K562 (cell line): ENCODE data around the gene ACAD10. TPM values are rescaled to one million over a fixed set of nuclear protein-coding genes. Genes with fewer than 3 reads are reported as not detected.

Experiments
- ATF4 ChIP-seq: fragments of 450-650 bp; formaldehyde crosslinking; IDR thresholded peaks from 2 replicates; pipeline ENCODE4 v1.4.0; 2022; ENCODE audit warnings: mild to moderate bottlenecking, moderate library complexity
- HMG20A ChIP-seq: fragments of 450-650 bp; formaldehyde crosslinking; conservative IDR thresholded peaks from 2 replicates; pipeline ENCODE4 v1.4.0; 2020; ENCODE audit warnings: mild to moderate bottlenecking, mixed read lengths
- KLF16 ChIP-seq: IDR thresholded peaks from 2 replicates; pipeline ENCODE4 v1.6.1; 2016; ENCODE audit warnings: antibody characterized with exemption
- MAFK ChIP-seq: IDR thresholded peaks from 2 replicates; pipeline ENCODE4 v1.6.1; 2011; ENCODE audit warnings: low read length, improper control_type of control experiment
- SIRT6 ChIP-seq: IDR thresholded peaks from one replicate; pipeline ENCODE4 v1.6.1; 2012; ENCODE audit warnings: low read depth, mild to moderate bottlenecking, control low read depth, inconsistent platforms, low read length, moderate library complexity
- SUPT5H ChIP-seq: fragments of 450-650 bp; IDR thresholded peaks from 2 replicates; pipeline ENCODE4 v1.6.1; 2016
- ZNF316 ChIP-seq: fragments of 450-650 bp; IDR thresholded peaks from 2 replicates; pipeline ENCODE4 v1.6.1; 2016
- ZNF318 ChIP-seq, 2 experiments: fragments of 450-650 bp; IDR thresholded peaks; 2 replicates each; pipeline ENCODE4 v1.6.1; 2016; ENCODE audit warnings: mild to moderate bottlenecking in 2 of 2, borderline replicate concordance in 1 of 2, low read depth in 1 of 2, moderate library complexity in 1 of 2
- ZNF449 ChIP-seq: fragments of 250-450 bp; sonication (Bioruptor Pico); IDR thresholded peaks from 2 replicates; pipeline ENCODE4 v1.8.0; 2022; ENCODE audit warnings: moderate library complexity, mild to moderate bottlenecking, inconsistent platforms
- ZNF507 ChIP-seq: conservative IDR thresholded peaks from 2 replicates; pipeline ENCODE4 v1.6.1; 2017; ENCODE audit warnings: missing genetic modification characterization, missing compliant biosample characterization
- polyA plus RNA-seq, 8 experiments: library from polyadenylated mRNA; depleted of rRNA in 4 of 8; stranded (reverse) in 5 of 8; unstranded in 3 of 8; fragments of >200 nt; fragmentation: Nextera tagmentation in 2 of 8; fragmentation: Illumina TruSeq in 1 of 8; extraction: Ambion mirVana in 2 of 8; extraction: Trizol in 1 of 8; gene quantifications; 2 replicates each; pipeline versions ENCODE4 v1.2.1 to v1.2.3, GENCODE V29; 2011 to 2014; ENCODE audit warnings: inconsistent platforms in 1 of 8, missing spikeins in 1 of 8
- total RNA-seq, 7 experiments: library from RNA; depleted of rRNA in 6 of 7; stranded (reverse); fragments of >200 nt in 6 of 7; fragmentation: Illumina TruSeq in 2 of 7; extraction: Trizol in 2 of 7; gene quantifications; 2 replicates each; pipeline versions ENCODE4 v1.2.1 to v1.2.3, GENCODE V29; 2011 to 2021; ENCODE audit warnings: low replicate concordance in 1 of 7

ACAD10 gene
- total and polyA plus RNA-seq, 9 of the 15 experiments (the other 6 are each of a cell fraction or from before 2014, with no cell fraction given) = 2.3 to 19.2 (median 12.0) TPM

- TF ChIP-seq ZNF318 (IDR thresholded peaks at IDR 0.05; ENCODE audit: borderline replicate concordance in 1 of 2, low read depth in 1 of 2) (no peak), ATF4 (CRISPR knock-in tag) (no peak), MAFK (no peak), ZNF316 (no peak), ZNF449 (CRISPR knock-in tag) (no peak), KLF16 (no peak), HMG20A (CRISPR knock-in tag) (no peak), ZNF507 (no peak), SUPT5H (no peak), SIRT6 (no peak)
Measured at GRCh38 chr12:111784953-111785352, 99.1 kb downstream of the ACAD10 start (continued).
